Jurkat, Clone E6-1 (cell line): ENCODE data around the gene ALX3. TPM values are rescaled to one million over a fixed set of nuclear protein-coding genes. Genes with fewer than 3 reads are reported as not detected.

Experiments used
- DNase-seq: peaks from one replicate; pipeline ENCODE4 v3.0.0-alpha.2; 2011; ENCODE audit warnings: low read depth, low spot score
- H3K4me3 ChIP-seq: 2 replicates; pipeline ENCODE4 v1.5.1; 2011; ENCODE audit warnings: mild to moderate bottlenecking, low read length, control low read depth, moderate library complexity
- polyA plus RNA-seq: library from polyadenylated mRNA; unstranded; fragments of >200 nt; gene quantifications from one replicate; pipeline ENCODE4 v1.2.1, GENCODE V29; 2012; ENCODE audit warnings: missing spikeins; ENCODE audit not compliant: insufficient read length, insufficient read depth

ALX3 gene
- not detected for polyA plus RNA-seq

DNA sequence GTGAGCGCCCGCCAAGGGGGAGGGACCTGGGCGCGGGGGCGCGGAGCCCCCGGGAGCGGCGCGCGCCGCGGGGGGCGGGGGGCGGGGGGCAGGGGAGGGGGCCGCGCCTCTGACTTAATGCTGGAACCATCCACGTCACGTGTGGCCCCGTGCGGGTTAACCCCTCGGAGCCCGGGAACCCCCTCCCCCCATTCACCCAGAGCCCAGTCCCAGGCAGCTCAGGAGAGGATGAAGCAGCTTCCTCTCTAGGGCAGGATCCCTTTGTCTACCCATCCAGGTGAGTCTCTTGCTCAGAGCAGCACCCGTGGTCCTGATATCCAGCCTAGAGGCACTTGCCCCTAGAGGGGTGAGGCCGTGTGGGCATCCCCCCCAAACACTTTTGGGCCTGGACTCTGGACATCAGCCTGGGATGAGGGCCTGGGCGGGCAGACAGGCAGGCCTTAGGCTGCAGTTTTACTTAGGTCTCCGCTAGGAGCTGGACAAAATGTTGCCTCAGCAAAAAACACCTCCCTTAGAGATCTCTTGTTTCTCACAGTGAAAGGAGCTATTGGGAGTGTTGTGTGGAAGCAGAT lies at the start of gene ALX3:
ALX3 (minus strand) TSS at position 2 of the 572 bp plus-strand sequence. CDS start 60 bp downstream, outside the sequence.
- H3K4me3 ChIP-seq, result no peak within 1 kb of the TSS
- DNase-seq, result no peak

DNA sequence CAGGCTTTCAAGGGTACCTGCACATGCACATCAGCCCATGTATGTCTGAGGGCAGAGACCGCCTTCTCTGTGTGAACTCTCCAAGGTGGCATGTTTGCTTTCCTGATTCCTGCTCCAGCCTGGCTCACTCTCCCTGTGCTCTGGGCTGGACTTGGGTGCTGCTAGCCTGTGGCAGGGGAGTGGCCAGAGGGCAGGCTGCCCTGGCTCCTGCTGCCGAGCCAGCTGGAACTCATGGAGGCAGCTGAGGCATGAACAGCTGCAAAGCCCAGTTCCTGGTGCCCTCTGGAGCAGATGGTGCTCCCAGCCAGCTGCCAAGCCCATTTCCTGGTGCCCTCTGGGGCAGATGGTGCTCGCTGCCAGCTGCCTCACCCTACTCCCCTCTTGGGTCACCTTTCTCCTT lies 49.4 kb upstream of the ALX3 start:
- no peak overlapping the region for H3K4me3 ChIP-seq
- no peak for DNase-seq

DNA sequence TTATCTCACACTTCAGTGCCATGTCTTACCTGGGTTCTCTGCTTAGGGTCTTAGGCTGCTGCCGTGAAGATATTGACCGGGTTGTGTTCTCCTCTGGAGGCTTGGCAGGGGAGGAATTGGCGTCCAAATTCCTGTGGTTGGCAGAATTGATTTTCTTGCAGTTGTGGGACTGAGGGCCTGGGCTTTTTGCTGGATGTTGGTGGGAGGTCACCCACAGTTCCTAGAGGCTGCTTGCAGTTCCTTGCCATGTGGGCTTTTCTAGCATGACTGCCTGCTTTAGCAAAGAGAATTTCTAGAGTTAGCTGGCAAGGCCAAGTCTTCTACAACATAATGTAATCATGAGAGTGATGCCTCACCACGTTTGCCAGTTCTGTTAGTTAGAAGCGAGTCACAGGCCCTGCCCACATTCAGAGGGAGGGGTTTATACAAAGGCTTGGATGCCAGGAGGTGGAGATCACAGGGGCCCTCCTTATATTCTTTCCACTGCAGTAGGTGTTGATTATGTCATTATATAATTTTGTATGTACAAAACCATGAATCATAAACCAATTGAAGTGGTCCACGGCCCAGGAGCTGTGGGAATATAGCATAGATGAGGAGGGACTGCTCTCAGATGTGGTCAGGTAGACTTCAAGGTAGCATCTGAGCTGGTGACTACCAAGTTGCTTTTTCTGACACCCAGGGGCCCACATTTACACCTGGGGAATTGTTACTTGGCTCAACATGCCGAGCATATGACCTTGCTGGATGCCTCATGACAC lies 48.3 kb upstream of the ALX3 start:
- no peak for DNase-seq
- H3K4me3 ChIP-seq, result no peak overlapping the region

DNA sequence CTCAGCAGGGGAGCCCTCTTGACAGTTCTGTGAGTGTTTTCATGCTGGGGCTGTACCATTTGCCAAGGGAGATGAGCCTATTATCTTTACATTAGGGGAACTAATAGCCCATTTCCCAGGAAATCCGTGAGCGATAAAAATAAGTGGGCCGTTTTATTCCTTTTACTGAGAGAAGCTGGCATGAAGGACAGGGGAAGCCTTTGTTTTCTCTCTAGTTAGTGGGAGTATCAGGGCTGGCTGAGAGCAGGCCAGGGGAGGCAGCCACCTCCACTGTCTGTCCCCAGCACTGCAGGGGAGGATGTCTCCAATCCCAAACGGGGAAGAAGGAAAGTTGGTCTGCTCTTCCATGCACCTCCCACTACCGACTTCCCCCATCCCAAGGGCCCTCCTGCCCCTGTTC lies 44.3 kb upstream of the ALX3 start:
- H3K4me3 ChIP-seq, result no peak overlapping the region
- no peak for DNase-seq

DNA sequence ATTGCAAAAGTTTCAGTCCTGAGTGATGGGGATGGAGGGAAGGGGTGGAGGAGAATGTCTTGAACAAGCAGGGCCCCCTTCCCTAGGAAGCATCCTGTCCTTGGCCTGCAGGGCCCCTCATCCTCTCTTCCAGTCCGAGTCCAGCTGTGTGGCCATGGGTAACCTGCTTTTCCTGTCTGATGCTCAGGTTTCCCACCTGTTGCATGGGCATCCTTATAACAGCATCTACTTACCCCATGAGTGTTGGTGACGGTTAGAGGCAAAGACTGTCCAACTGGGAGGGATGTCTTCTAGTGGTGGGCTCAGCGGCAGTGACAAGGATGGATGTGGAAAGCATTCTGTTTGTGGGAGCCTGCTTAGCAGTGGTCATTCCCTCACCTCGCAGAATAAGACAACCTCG lies 43.7 kb upstream of the ALX3 start:
- DNase-seq, result no peak
- H3K4me3 ChIP-seq, result no peak overlapping the region

DNA sequence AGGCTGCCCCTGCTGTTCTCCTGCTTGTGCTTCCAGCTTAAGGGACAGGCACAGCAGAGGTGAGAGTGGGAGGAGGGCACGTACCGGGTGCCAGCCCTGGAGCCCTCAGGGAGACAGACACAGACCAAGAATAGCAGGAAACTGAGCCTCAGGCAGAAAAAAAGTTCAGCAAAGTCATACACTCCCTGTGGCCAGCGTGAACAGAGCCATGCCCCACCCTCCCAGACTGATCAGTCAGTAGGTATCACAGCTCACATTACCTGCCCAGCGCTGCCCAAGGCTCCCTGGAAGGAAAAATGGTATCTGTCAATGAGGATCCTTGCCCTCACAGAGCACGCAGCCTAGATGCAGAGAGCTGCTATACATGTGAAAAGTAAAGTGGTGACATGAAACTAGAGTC lies 43.1 kb upstream of the ALX3 start:
- DNase-seq, result no peak
- H3K4me3 ChIP-seq, result no peak overlapping the region

DNA sequence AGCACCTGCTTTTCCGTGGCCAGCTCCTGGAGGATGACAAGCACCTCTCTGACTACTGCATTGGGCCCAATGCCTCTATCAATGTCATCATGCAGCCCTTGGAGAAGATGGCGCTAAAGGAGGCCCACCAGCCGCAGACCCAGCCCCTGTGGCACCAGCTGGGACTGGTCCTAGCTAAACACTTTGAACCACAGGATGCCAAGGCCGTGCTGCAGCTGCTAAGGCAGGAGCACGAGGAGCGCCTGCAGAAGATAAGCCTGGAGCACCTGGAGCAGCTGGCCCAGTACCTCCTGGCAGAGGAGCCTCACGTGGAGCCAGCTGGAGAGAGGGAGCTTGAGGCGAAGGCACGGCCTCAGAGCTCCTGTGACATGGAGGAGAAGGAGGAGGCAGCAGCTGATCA lies 42.2 kb upstream of the ALX3 start:
- no peak for DNase-seq
- H3K4me3 ChIP-seq, result no peak overlapping the region

DNA sequence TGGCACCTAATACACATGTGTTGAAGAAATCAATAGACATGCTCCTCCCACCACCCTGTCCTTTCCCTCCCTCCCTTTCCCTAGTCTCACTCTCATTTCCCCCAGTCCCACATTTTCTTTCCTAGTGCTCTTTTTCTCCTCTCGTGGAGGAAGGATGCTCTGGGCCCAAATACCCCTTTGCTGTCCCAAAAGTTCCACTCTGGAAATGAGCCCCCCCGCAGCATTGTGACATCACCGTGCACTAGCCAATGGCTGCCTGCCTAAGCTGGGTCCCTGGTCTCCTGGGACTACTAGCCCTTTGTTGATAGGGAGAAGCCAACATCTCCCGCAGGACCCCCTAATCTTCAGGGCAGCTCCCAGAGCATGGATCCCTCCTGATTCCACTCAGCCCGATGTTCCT lies 41.7 kb upstream of the ALX3 start, which contains the start of gene UBL4B:
UBL4B (plus strand) TSS at position 301 of the 400 bp plus-strand sequence; CDS start at position 393, 92 bp downstream.
- no peak within 1 kb of the TSS for H3K4me3 ChIP-seq
- no peak for DNase-seq

DNA sequence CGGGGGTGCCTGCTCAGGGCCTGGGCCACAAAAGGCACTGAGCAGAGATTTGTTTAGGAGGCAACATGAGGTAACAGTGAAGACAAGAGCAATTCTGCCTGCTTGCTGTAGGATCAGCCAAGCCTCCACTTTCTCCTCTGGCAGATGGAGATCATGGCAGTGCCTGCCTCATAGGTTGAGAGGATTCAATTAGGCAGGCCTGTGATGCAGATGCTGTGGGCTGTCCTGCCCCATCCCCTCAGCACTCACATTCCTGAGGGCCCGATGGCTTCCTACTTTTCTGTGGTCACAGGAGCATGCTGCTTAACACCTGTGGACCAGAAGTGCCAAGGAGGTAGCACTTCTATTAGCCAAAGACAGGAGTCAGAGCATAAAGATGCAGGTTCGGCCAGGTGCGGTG lies 40.6 kb upstream of the ALX3 start:
- no peak overlapping the region for H3K4me3 ChIP-seq
- no peak for DNase-seq

DNA sequence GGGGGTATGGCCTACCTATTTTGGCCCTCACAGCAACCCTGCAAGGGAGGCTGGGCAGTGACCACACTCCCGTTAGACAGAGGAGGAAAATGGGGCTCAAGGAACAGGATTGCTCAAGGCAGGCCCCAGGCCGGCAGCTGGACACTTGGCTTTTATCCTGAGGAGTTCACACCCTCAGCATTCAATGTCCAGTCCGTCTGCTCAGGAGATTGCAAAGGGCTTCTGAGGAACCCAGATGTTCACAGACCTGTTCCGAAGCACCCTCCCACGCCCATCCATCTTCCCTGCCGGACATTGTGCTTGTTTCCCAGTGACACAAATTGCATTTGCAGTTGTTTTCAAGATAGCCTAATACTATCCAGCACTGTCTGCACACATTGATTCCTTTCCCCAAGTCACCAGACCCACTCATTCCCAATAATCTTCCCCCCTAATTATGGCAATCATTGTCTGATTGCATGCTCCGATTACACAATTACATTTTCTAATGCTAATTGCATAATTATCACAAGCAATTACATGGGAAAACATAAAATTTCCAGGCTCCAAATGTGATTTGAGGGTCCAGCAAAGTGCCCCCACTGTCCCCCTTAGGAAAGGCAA lies 37.5 kb upstream of the ALX3 start:
- DNase-seq, result no peak
- H3K4me3 ChIP-seq, result no peak overlapping the region

DNA sequence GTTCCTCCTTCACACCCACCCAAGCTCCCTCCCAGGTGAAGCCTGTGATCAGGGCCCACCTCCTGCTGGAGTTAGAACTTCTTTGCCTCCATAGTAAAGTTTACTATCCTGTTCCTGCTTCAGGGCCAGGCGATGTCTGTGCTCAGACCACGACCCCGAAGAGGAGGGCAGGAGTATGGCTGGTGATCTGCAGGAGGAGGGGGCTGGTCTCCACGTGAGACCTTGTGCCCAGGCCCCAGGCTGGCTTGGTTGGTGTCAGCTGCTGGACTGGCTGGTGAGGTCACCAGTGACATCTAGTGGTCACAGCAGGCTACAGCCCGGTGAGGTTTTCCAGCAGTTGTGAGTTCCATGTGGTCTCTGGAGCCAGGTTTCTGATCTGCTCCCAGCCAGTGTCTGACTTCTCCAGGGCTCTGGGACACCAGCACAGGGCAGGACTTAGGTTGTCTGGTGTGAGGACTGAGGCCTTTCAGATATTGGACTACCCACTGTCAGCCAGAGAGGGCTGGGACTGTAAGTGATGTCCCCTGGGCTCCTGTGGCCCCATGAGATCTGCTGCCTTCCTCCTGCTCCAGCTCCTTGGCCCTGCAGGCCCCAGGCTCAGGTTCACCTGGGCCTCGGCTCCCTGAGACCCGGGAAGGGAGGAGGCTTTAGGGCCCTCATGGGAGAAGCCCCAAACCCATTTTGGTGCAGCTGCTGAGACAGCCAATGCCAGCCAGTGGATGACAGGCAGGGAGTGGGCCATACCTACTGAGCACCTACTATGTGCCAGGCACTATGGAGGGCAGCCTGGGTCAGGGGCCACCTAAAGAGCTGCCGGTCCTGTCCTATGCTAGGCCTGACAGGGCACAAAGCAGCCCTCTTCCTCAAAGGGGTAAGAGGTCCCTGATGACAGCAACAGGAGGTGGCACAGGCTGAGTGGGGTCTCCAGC lies 35.8 kb upstream of the ALX3 start:
- H3K4me3 ChIP-seq, result no peak overlapping the region
- DNase-seq, result peak; percentile 50

DNA sequence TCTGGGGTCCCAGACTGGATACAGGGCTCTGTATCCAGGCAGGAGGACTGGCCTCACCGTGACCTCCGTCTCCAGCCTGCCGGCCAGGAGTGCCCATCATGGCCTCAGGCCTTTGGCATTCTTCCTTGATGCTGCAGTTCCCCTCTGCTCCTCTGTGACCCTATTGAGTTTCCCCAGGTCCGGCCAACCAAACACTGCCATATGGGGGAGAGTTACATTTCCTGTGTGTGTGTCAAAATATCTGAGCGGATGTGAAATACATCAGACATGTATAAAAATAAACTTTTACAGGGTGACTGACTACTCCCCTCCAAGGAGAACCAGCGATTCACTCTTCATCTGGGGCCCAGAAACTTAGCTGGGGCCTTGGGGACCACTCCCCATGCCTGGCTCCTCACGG lies 31.6 kb upstream of the ALX3 start:
- no peak for DNase-seq
- no peak overlapping the region for H3K4me3 ChIP-seq

DNA sequence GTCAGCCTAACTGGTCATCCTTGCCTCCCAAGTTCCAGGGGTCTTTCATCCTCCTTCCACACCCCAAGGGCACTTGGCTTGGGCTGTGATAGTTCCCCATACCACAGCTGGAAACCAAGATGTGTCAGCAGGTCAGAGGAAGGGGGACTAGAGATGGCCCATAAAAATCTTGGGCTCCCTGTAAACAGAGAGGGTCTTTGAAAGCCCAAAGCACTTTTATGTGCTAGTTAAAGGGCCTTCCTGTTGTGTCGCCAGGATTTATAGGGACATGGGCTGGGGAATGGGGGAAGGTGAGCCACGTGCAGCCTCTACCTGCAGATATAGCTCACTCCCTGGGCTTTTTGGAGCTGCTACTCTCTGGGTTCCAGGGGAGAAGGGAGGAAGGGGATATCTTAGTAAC lies 29.9 kb upstream of the ALX3 start:
- H3K4me3 ChIP-seq, result no peak overlapping the region
- no peak for DNase-seq

DNA sequence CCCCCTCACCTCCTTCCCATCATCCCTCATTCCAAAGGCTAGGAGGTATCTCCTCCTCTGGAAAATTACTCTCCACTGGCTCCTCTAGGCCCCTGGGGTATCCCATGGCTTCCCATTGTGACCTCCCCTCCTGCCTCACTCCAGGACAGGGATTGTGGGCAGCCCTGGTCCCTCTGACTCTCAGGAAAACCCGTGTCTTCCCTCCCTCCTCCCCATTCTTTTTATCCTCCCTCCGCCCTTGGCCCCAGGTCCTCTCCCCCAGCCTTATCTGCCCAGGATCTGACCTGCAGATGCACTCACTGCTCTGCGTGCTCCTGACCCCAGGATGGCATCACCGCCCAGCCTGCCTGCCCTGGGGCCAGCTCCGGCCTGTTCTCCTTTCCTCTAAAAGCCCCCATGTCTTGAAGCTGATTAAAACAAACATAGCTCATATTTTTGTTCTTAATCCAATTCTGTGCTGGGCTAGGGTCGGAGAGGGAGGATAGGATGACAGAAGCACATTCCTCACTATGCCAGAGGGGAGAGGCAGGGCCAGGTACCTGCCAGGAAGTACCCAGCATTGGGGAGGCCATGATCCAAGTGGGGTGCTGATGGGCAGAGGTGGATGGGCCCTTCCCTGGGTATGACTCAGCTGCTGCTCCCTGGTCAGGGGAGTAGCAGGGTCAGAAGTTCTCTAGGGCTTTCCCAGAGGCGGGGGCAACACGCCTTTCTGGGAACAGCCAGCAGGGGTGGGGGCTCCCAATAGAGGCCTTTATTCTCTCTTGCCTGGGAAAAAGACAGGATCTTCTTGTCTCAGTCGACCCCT lies 28.0 kb upstream of the ALX3 start:
- no peak overlapping the region for H3K4me3 ChIP-seq
- DNase-seq, result no peak

DNA sequence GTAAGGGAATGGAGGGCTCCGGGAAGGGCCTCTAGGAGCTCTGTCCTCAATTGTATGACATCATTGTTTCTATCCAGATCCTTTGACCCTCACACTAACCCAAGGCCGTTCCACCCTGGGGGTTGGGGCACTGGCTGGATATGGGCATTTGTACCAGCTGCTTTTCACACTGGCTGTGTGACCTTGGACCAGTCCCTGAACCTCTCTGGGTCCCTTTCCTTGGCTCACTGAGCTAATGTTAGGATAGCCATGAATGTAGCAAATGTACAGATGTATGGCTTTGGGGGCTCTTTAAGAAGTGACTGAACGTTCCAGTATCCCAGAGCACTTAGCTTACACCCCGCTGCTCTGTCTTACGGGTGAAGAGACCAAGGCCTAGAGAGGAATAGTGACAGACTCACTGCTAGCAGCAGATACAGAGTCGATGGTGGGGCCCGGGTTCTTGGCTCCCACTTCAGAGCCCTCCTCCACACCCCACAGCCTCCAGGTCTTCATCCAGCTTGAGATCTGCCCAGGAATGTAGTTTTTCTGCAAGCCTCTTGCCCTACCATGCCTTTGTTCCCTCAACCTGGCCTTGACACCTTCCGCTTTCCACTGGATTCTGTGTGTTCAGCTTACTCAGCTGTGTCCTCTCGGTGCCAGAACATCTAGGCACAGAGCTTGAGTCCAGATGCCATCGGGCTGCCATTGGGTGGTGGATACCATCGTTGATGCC lies 27.2 kb upstream of the ALX3 start:
- no peak overlapping the region for H3K4me3 ChIP-seq

DNA sequence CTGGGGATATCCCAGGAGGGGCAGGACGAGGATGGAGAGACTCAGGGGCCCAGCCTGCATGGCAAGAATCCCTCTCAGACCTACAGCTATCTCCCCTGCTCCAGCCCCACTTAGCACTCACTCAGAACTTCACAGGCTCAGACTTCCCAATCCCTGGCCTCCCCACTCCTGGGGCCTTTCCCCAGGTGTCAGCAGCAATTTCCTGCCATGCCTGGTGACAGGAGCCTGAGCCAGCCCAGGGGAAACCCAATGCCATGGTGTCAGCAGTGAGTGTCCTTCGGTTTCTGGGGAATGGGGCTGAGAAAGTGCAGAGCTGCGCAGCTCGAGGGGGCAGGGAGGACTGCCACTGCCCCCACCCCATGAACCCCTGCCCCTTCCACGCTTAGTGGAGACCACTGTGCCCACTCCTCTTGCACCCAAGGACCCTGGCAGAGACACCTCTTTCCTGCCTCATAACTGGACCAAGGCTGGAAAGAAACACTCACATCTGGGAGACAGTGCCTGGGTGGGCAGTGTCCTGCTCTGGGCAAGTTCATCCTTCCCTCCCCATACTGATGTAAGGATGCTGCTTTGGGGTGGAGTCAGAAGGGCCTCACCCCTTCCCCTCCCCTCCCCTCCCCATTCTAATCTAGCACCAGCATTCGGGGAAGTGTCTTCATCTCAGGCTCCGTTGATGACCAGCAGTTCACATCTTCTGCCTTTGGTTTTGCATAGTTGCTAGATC lies 24.6 kb upstream of the ALX3 start:
- no peak overlapping the region for H3K4me3 ChIP-seq
- DNase-seq, result no peak

More for the DNA sequence above, 27.2 kb upstream of the ALX3 start:
- DNase-seq, result no peak

DNA sequence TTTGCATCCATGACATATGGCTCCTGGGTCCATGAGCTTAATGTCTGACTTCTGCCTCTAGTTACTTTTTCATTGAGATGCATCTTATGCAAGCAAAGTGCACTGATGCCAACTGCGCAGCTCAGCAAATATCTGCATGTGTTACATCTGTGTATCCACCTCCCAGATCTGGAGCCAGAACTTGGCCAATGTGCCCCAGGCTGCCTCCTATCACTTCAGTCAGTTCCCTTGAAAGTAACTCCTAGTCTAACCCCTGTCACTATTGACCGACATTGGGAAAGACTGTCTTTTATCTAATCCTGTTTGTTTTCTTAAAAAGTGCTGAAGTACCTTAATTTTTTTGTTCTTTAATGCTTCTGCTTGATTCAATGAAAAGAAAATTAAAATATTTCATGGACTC lies 22.5 kb upstream of the ALX3 start:
- H3K4me3 ChIP-seq, result no peak overlapping the region
- DNase-seq, result no peak
